Activated B cell treated with CpG ODN at 0.5 μM for 24 hours (primary cell): ENCODE results near the gene SHANK1. TPM values are rescaled to one million over a fixed set of nuclear protein-coding genes. Genes with fewer than 3 reads are reported as not detected.

Experiments used
- ATAC-seq: fragments of 200-7000 bp; cut with Tn5 transposase; one replicate; pipeline ENCODE4 v1.10.0; 2021; ENCODE audit warnings: low read depth, mild to moderate bottlenecking, moderate library complexity
- CTCF ChIA-PET: fragments of 350-600 bp; sonication (Branson Sonifier 250); formaldehyde crosslinking; loops from one replicate; lab custom pipeline; 2021; ENCODE audit warnings: antibody characterized with exemption; lab: Charles Lee
- POLR2A ChIA-PET: fragments of 350-600 bp; sonication (Branson Sonifier 250); formaldehyde crosslinking; loops from one replicate; lab custom pipeline; 2021; ENCODE audit warnings: antibody characterized with exemption; lab: Charles Lee
- DNase-seq: peaks from one replicate; pipeline ENCODE4 v3.0.0; 2022
- H3K27ac Mint-ChIP-seq: one replicate; pipeline ENCODE4 v1.8.0; 2020; ENCODE audit warnings: mixed read lengths
- H3K27me3 Mint-ChIP-seq: one replicate; pipeline ENCODE4 v1.8.0; 2021; ENCODE audit warnings: mixed read lengths
- H3K36me3 Mint-ChIP-seq: one replicate; pipeline ENCODE4 v1.8.0; 2021; ENCODE audit warnings: low read depth, mixed read lengths
- H3K4me1 Mint-ChIP-seq: one replicate; pipeline ENCODE4 v1.8.0; 2021; ENCODE audit warnings: mixed read lengths
- H3K4me3 Mint-ChIP-seq: one replicate; pipeline ENCODE4 v1.8.0; 2020; ENCODE audit warnings: mild to moderate bottlenecking, mixed read lengths
- H3K9me3 Mint-ChIP-seq: one replicate; pipeline ENCODE4 v1.8.0; 2020; ENCODE audit warnings: mixed read lengths
- intact Hi-C: fragments of 100-400 bp; cut with micrococcal nuclease; formaldehyde crosslinking; loops from one replicate; pipeline ENCODE4 v1.15.1; 2024
- total RNA-seq: library from RNA; stranded (reverse); gene quantifications from 2 replicates; pipeline ENCODE4 v1.2.3, GENCODE V29; 2022
- TF ChIP-seq, protein P1 (sequence below): fragments of 200-600 bp; IDR thresholded peaks from one replicate; pipeline ENCODE4 v1.8.0; 2022; ENCODE audit warnings: antibody characterized with exemption, mild to moderate bottlenecking

Gene SHANK1
- total RNA-seq, 1 donor from 2014 or later = not detected

GRCh38 chr19:50703915-50704796 is 15.4 kb downstream of the SHANK1 start:
- no peak overlapping the region for H3K27ac Mint-ChIP-seq
- no peak for ATAC-seq
- intact Hi-C loops = no loop called here
- DNase-seq = no peak
- peaks cover 3% of the 10 kb centered on the region for H3K4me1 Mint-ChIP-seq
- no peak overlapping the region for H3K4me3 Mint-ChIP-seq
- TF ChIP-seq, protein P1, sequence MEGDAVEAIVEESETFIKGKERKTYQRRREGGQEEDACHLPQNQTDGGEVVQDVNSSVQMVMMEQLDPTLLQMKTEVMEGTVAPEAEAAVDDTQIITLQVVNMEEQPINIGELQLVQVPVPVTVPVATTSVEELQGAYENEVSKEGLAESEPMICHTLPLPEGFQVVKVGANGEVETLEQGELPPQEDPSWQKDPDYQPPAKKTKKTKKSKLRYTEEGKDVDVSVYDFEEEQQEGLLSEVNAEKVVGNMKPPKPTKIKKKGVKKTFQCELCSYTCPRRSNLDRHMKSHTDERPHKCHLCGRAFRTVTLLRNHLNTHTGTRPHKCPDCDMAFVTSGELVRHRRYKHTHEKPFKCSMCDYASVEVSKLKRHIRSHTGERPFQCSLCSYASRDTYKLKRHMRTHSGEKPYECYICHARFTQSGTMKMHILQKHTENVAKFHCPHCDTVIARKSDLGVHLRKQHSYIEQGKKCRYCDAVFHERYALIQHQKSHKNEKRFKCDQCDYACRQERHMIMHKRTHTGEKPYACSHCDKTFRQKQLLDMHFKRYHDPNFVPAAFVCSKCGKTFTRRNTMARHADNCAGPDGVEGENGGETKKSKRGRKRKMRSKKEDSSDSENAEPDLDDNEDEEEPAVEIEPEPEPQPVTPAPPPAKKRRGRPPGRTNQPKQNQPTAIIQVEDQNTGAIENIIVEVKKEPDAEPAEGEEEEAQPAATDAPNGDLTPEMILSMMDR = no peak
- ChIA-PET CTCF (interaction anchor here (1.6 kb wide), 1 partner anchor 218 kb away, joined by 5 read pairs; no protein-coding TSS in a partner anchor), POLR2A (no interaction called here)
- H3K27me3 Mint-ChIP-seq = peaks cover 33% of the 10 kb centered on the region
- H3K36me3 Mint-ChIP-seq = no peaks in the 10 kb centered on the region
- no peaks in the 10 kb centered on the region for H3K9me3 Mint-ChIP-seq

GRCh38 chr19:50702871-50703829 is 16.5 kb downstream of the SHANK1 start:
- Mint-ChIP-seq H3K4me3 (no peak overlapping the region), H3K27me3 (peaks cover 40% of the 10 kb centered on the region), H3K4me1 (peaks cover 3% of the 10 kb centered on the region), H3K27ac (no peak overlapping the region), H3K9me3 (no peaks in the 10 kb centered on the region), H3K36me3 (no peaks in the 10 kb centered on the region)
- POLR2A ChIA-PET = no interaction called here
- no peak for ATAC-seq
- CTCF ChIA-PET = no interaction called here
- DNase-seq = no peak
- TF ChIP-seq, protein P1 = no peak
- intact Hi-C loops = no loop called here

DNA sequence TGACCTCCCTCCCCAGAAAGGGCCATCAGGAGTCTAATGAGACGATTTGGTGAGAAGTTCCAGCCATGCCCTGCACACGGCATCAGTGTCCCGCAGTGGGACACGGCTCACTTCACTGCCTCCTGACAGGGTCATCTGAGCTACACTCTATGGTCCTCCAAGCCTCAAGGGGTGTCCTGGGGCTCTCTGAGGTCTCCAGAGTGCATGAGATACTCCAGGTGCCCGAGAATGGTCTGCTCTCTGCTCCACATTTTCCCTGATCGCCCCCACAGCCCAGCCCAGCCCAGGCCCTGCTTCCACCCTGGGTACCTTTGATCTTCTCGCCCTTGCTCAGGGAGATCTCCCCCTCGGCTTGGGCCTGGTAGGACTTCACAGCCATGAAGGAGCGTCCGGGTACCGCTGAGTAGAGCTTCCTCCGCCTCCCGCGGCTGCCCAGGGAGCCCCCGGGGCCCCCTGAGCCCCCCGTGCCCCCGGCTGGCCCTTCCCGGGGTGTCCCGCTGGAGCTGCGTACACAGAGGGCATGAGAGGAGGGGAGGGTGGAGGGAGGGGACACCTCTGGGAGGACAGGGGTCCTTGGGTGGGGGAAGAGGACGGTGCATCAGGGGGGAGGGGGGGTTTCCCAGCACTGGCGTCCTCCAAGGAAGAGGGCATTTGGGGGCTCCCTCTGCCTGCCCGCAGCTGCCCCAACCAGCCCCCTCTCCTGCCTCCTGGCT is 17.3 kb downstream of the SHANK1 start:
- POLR2A ChIA-PET = no interaction called here
- Mint-ChIP-seq H3K27me3 (peaks cover 49% of the 10 kb centered on the region), H3K36me3 (no peaks in the 10 kb centered on the region), H3K27ac (no peak overlapping the region), H3K9me3 (no peaks in the 10 kb centered on the region), H3K4me3 (no peak overlapping the region), H3K4me1 (peaks cover 3% of the 10 kb centered on the region)
- DNase-seq (no peak), ATAC-seq (no peak)
- CTCF ChIA-PET = no interaction called here
- TF ChIP-seq, protein P1 = no peak
- intact Hi-C loops = no loop called here

DNA sequence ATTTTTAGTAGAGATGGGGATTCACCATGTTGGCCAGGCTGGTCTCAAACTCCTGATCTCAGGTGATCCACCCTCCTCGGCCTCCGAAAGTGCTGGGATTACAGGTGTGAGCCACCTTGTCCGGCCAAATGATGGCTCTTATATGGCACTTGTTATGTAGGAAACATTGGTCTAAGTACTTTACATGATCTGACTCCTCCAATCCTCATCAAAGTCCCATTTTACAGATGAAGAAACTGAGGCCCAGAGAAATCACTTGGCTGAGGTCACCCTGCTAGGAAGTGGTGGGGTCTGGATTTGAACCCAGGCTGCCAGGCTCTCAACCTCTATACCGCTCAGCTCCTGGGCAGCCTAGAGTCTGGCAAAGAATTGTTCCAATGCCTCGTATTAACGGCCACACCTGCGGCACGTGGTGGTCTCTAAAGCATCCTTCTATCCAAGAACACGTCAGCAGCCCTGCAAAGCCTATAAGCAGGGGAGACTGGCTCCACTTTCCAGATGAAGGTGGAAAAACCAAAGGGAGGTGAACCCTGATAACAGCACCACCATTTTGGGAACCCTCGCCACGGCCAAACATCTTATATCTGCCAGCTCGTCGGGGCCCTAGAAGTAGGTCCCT is 18.1 kb downstream of the SHANK1 start:
- Mint-ChIP-seq H3K27me3 (peaks cover 53% of the 10 kb centered on the region), H3K9me3 (no peaks in the 10 kb centered on the region), H3K4me1 (peaks cover 3% of the 10 kb centered on the region), H3K36me3 (no peaks in the 10 kb centered on the region), H3K4me3 (no peak overlapping the region), H3K27ac (no peak overlapping the region)
- DNase-seq (no peak), ATAC-seq (no peak)
- TF ChIP-seq, protein P1 = no peak
- ChIA-PET CTCF (no interaction called here), POLR2A (no interaction called here)
- intact Hi-C loops = no loop called here
